GM12873 (cell line): ENCODE data around the gene HCFC1R1.

ENCODE experiments used
- TF ChIP-seq, protein P1 (sequence below): IDR thresholded peaks from 2 replicates; pipeline ENCODE4 v1.5.1; 2012; ENCODE audit warnings: low read depth, mild to moderate bottlenecking, moderate library complexity, low read length, control low read depth; ENCODE audit not compliant: insufficient read depth; ENCODE audit errors: missing control alignments

The HCFC1R1 gene

DNA sequence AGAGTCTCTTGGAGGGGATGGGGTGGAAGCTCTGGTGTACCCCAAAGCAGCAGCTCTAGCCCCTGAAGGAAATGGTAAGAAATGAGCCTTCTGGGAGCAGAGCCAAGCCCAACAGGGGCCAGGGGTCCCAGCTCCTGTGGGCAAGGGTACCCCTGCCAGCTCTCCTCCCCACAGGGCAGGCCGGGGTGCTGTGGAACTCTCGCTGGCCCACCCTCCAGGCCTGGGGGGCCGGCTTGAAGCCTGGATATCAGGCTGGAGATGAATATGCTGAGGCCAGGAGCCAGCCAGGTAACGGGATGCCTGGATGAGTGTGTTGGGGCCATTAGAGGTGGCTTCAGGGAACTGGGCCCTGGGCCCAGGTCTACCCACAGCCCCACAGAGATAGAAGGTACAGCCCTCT, 23.2 kb downstream of the HCFC1R1 start:
- TF ChIP-seq, protein P1, sequence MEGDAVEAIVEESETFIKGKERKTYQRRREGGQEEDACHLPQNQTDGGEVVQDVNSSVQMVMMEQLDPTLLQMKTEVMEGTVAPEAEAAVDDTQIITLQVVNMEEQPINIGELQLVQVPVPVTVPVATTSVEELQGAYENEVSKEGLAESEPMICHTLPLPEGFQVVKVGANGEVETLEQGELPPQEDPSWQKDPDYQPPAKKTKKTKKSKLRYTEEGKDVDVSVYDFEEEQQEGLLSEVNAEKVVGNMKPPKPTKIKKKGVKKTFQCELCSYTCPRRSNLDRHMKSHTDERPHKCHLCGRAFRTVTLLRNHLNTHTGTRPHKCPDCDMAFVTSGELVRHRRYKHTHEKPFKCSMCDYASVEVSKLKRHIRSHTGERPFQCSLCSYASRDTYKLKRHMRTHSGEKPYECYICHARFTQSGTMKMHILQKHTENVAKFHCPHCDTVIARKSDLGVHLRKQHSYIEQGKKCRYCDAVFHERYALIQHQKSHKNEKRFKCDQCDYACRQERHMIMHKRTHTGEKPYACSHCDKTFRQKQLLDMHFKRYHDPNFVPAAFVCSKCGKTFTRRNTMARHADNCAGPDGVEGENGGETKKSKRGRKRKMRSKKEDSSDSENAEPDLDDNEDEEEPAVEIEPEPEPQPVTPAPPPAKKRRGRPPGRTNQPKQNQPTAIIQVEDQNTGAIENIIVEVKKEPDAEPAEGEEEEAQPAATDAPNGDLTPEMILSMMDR = no peak

GRCh38 chr16:2999929-3000328, 23.8 kb downstream of the HCFC1R1 start:
- TF ChIP-seq, protein P1 = no peak

- TF ChIP-seq, protein P1 = no peak
Observed at GRCh38 chr16:2996298-2996697, 27.4 kb downstream of the HCFC1R1 start.

- TF ChIP-seq, protein P1 = no peak
Observed at GRCh38 chr16:2992383-2993081, 31.2 kb downstream of the HCFC1R1 start.

DNA sequence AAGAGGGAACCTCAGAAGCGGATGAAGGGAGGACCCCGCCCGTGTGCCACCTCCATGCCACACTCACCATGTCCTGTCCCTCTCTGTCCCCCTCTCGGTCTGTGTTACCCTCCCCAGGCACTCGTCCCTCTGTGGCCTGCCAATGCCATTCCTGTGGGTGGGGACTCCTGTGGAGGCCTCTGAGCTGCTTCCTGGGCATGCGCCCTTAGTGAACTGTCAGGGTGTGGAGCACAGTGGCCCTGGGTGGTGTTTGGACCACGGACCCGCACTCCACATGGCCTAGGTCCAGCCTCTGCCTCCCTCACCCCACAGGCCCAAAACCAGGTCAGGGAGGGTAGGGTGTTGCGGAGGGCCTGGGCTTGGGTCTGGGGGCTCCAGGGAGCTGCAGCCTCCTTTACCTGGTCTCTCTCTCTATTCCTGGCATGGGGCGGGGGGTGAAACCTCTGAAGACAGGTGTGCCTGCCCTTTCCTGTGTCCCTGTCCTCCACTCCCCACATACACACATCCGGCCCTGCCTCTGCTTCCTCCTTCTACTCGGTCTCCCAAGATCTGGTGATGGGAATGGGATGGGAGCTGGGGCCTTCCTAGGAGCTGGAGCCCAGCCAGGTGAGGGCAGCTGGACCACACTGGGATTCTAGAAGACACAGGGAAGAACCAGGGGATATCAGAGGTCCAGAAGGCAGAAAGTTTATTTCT, 32.0 kb downstream of the HCFC1R1 start:
- TF ChIP-seq, protein P1 = no peak

GRCh38 chr16:2990891-2991290, 32.9 kb downstream of the HCFC1R1 start:
- TF ChIP-seq, protein P1 = no peak

- TF ChIP-seq, protein P1 = no peak
Observed at GRCh38 chr16:2988590-2989099, 35.1 kb downstream of the HCFC1R1 start.
